ENCODE data around the gene LYZL2.
"Not testable (repeated sequence)": the region's sequence is repeated elsewhere in the genome, so short reads cannot be mapped to it uniquely, and the experiment has no call there.

Gene LYZL2

GRCh38 chr10:30637881-30638467 lies 8.4 kb upstream of the LYZL2 start:
- no peak for DNase-seq

GRCh38 chr10:30631188-30631587 lies 1.6 kb upstream of the LYZL2 start:
- DNase-seq, result no peak

- DNase-seq, result no peak
Observed at GRCh38 chr10:30630571-30630970, 1.0 kb upstream of the LYZL2 start.

GRCh38 chr10:30628576-30628975 lies 977 bp downstream of the LYZL2 start:
- not testable (repeated sequence) for DNase-seq

- not testable (repeated sequence) for DNase-seq
Observed at GRCh38 chr10:30626837-30627236, 2.7 kb downstream of the LYZL2 start.

GRCh38 chr10:30626196-30626595 lies 3.4 kb downstream of the LYZL2 start:
- DNase-seq, result not testable (repeated sequence)

- no peak for DNase-seq
Observed at GRCh38 chr10:30625080-30625479, 4.5 kb downstream of the LYZL2 start.

GRCh38 chr10:30619966-30620365 lies 9.6 kb downstream of the LYZL2 start:
- no peak for DNase-seq

- no peak for DNase-seq
Observed at GRCh38 chr10:30617070-30617469, 12.5 kb downstream of the LYZL2 start.

GRCh38 chr10:30611041-30611440 lies 18.5 kb downstream of the LYZL2 start:
- DNase-seq, result not testable (repeated sequence)

GRCh38 chr10:30607814-30608213 lies 21.7 kb downstream of the LYZL2 start:
- no peak for DNase-seq

GRCh38 chr10:30606313-30606712 lies 23.2 kb downstream of the LYZL2 start:
- DNase-seq, result no peak

- not testable (repeated sequence) for DNase-seq
Observed at GRCh38 chr10:30605341-30606121, 24.0 kb downstream of the LYZL2 start.

GRCh38 chr10:30603589-30603988 lies 26.0 kb downstream of the LYZL2 start:
- no peak for DNase-seq

GRCh38 chr10:30602747-30603146 lies 26.8 kb downstream of the LYZL2 start:
- no peak for DNase-seq

- no peak for DNase-seq
Observed at GRCh38 chr10:30600005-30600404, 29.5 kb downstream of the LYZL2 start.

- no peak for DNase-seq
Observed at GRCh38 chr10:30598105-30598776, 31.3 kb downstream of the LYZL2 start.

- not testable (repeated sequence) for DNase-seq
Observed at GRCh38 chr10:30597433-30597824, 32.1 kb downstream of the LYZL2 start.

GRCh38 chr10:30596493-30597432 lies 32.8 kb downstream of the LYZL2 start:
- not testable (repeated sequence) for DNase-seq

GRCh38 chr10:30596013-30596412 lies 33.5 kb downstream of the LYZL2 start:
- no peak for DNase-seq

- DNase-seq, result no peak
Observed at GRCh38 chr10:30594077-30594476, 35.5 kb downstream of the LYZL2 start.

GRCh38 chr10:30592770-30593169 lies 36.8 kb downstream of the LYZL2 start:
- DNase-seq, result not testable (repeated sequence)

- peak; percentile 71 for DNase-seq
Observed at GRCh38 chr10:30591249-30591670, 38.3 kb downstream of the LYZL2 start.

Measured in CD4-positive, alpha-beta T cell treated with Interleukin-10 for 1 hour (primary cell).